GM18520 (cell line): Measurements from ENCODE around the gene TRIM8.
A peak's percentile ranks its signal among the peaks of the same experiment; 100 is the strongest.
"Not testable (repeated sequence)": the region's sequence is repeated elsewhere in the genome, so short reads cannot be mapped to it uniquely, and the experiment has no call there.

Experiments
- ATAC-seq: cut with Tn5 transposase; IDR thresholded peaks from one replicate; pipeline ENCODE4 v1.9.1; 2021; ENCODE audit not compliant: unreplicated experiment

Gene TRIM8

DNA sequence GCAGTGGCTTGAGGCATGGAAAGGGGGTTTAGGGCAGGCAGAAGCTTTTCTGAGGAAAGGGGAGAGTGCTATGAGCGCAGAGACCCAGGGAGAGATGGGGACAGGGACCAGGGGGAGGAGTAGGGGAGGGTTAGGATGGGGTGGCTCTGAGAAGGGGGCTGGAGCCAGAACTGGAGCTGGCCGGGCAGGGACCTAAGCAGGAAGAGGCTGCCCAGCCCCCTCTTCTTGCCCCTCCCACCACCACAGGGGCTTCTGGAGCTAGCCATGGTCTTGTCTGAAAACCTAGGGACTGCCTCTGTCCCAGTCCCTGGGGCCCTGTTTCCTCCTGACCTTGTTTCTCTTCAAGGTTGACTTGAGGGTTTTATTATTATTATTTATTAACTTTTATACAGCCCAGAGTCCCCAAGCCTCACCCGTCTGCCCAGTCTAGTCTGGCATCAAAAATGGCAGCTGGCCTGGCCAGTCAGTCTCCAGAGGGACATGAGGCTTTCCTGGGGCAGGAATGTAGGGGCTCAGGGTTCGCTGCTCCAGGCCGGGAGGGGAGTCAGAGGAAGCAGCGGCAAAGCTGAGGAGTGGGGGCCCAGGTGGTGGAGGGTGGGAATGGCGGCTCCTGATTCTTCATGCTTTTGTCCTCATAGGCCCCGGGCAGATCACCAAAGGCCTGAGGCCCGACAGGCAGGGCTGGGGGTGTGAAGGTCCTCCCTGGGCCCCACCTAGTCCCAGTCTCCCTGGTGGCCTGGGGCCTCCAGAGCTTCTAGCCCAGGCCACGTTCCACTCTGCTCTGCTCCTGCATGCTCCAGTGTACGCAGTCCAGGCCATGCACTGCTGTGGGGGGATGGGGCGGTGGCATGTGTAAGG lies 5.7 kb downstream of the TRIM8 start:
- ATAC-seq = no peak

GRCh38 chr10:102650655-102651454 lies 6.6 kb downstream of the TRIM8 start:
- no peak for ATAC-seq

DNA sequence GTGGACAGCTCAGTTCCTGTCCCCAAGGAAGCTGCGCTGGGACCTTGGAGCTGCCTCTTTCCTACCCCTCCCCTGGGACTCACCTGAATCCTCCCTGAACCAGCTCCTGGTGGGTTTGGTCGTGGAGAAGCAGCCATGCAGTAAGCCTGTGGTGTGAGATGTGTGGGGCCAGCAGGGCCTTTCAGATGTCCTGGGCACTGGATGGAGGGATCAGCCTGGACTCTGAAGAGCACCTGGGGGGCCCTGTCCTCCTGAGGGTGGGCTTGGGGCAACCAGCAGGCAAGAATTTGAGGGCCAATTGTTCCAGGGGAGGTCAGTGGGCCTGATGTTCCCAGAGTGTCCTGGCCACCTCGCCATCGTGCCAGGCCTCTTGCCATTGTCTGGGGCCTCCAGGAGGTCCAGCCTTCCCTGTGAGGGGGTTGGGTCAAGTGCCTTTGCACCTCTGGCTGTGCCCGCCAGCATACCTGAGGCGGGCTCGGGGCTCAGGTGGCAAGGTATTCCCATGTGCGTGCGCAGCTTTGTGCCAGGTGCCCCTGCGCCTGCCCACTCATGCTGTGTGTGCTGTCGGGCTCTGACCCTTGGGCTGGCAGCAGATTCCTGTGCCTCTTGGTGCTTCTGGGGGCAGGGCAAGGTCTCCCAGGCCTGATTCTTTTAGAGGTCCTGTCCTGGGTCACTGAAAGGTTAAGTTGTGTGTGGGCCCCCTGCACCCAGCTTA lies 7.3 kb downstream of the TRIM8 start:
- ATAC-seq = no peak

DNA sequence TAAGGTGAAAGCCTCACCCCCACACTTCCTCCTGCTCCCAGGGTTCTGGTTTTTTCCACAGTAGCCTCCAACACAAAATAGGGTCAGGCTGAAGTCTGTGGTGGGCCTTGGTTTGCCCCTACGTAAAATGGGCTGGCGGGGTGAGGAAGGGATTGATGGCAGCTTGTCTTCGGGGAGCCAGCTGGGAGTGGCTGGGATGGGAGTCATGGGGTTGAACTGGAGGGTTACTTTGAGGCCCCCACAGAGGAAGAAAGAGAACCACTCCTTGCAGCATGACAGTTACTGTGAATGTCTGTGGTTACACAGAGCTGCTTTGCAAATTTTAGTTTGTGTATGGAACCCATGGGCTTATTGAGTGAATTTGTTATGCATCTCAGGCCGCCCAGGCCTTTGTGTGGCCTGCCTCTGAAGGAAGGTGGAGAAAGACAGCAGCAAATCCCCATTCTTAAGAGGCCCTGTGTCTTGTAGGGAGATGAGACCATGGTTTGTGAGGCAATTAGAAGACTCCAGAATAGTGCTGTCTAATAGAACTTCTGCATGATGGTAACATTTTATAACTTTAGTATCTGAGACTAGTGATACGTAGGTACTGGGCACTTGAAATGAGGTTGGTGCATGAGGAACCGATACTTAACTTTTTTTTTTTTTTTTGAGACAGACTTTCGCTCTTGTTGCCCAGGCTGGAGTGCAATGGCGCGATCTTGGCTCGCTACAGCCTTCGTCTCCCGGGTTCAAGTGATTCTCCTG lies 8.1 kb downstream of the TRIM8 start:
- peak; percentile 39 for ATAC-seq

DNA sequence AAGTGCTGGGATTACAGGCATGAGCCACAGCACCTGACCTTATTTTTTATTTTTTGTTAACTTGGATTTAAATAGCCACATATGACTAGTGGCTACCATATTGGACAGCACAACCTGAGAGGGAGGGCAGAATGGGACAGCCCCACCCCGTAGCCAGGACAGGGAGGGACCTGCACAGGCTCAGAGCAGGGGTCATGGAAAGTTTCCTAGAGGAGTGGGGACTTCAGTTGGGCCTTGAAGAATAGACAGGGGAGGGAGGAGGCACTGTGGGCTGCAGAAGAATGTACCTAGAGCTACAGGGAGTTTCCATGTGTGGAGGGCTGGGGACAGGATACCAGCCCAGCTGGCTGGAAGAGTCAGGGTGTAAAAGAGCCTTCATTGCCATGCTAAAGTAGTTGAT lies 8.8 kb downstream of the TRIM8 start:
- no peak for ATAC-seq

DNA sequence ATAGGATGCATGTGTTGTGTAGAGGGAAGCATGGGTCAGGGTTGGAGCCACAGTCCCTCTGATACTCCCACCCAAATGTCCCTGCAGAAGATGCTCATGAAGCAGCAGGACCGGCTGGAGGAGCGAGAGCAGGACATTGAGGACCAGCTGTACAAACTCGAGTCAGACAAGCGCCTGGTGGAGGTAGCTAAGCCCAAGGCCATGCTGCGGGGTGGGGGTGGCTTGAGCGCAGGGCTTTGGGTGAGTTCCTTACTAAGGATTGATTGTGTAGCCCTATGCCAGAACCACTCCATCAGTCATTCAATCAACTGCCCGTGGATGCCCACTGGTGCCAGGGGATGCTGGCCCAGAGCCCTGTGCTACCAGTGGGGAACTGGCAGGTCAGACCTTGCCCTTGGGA lies 10.3 kb downstream of the TRIM8 start:
- ATAC-seq = no peak

DNA sequence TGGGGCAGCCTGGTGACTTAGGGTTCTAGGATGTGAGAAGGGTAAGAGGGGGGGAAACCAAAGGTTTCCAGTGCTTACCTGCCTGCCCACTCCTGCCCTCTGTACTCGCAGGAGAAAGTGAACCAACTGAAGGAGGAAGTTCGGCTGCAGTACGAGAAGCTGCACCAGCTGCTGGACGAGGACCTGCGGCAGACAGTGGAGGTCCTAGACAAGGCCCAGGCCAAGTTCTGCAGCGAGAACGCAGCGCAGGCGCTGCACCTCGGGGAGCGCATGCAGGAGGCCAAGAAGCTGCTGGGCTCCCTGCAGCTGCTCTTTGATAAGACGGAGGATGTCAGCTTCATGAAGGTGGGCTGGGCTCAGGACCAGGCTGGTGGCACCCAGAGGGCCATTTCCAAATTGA lies 10.7 kb downstream of the TRIM8 start:
- no peak for ATAC-seq

DNA sequence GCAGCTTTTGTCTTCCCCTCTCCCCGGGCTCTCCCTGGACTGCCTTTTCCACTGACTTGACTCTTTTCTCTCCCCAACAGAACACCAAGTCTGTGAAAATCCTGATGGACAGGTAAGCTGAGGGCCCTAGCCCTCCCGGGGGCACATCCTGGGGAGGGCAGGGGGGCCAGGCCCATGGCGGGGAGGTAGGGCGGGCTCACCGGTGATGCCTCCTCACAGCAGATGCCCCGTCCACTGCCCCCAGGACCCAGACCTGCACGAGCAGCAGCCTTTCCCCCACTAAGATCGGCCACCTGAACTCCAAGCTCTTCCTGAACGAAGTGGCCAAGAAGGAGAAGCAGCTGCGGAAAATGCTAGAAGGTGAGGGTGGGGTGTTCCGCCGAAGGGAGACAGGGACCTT lies 11.7 kb downstream of the TRIM8 start:
- ATAC-seq = no peak

DNA sequence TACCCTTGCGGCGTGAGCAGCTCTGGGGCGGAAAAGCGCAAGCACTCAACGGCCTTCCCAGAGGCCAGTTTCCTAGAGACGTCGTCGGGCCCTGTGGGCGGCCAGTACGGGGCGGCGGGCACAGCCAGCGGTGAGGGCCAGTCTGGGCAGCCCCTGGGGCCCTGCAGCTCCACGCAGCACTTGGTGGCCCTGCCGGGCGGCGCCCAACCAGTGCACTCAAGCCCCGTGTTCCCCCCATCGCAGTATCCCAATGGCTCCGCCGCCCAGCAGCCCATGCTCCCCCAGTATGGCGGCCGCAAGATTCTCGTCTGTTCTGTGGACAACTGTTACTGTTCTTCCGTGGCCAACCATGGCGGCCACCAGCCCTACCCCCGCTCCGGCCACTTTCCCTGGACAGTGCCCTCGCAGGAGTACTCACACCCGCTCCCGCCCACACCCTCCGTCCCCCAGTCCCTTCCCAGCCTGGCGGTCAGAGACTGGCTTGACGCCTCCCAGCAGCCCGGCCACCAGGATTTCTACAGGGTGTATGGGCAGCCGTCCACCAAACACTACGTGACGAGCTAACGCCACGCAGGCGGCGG lies 12.6 kb downstream of the TRIM8 start:
- no peak for ATAC-seq

GRCh38 chr10:102657451-102657850 lies 13.2 kb downstream of the TRIM8 start:
- ATAC-seq = no peak

GRCh38 chr10:102657984-102658724 lies 13.9 kb downstream of the TRIM8 start:
- ATAC-seq = no peak

DNA sequence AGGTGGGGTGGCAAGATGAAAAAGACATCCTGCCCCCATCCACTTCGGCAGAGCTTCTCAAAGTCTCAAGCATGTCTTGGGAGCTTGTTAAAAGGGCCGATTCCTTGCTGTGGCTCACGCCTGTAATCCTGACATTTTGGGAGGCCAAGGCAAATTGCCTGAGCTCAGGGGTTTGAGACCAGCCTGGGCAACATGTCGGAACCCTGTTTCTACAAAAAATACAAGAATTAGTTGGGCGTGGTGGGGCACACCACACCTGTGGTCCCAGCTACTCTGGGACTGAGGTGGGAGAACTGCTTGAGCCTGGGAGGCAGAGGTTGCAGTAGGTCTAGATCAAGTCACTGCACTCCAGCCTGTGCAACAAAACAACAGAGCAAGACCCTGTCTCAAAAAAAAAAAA lies 14.5 kb downstream of the TRIM8 start:
- ATAC-seq = no peak

- no peak for ATAC-seq
Measured at GRCh38 chr10:102660888-102661657, 16.8 kb downstream of the TRIM8 start.

DNA sequence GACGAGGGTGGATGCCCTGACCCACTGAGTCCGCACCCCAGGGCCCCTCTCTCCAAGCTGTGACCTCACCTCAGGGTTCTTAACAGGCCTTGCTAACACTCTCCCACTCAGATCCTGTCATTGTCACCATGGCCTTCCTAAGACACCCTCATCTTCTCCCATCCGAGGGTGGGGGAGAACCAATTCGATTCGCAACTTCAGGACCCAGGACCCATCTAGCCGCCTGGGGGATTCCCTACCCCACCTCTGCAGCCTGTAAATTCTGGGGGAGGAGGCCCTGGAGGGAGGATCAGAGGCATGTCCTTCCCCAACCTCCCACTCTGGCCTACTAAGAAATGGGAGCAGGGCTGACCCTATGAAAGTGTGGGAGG lies 17.4 kb downstream of the TRIM8 start:
- no peak for ATAC-seq

- no peak for ATAC-seq
Measured at GRCh38 chr10:102665904-102666509, 21.7 kb downstream of the TRIM8 start.

- not testable (repeated sequence) for ATAC-seq
Measured at GRCh38 chr10:102667411-102667810, 23.1 kb downstream of the TRIM8 start.

GRCh38 chr10:102668326-102669107 lies 24.2 kb downstream of the TRIM8 start:
- no peak for ATAC-seq
